22Rv1 (cell line): ENCODE data around the gene FIP1L1.
A peak's percentile ranks its signal among the peaks of the same experiment; 100 is the strongest.

Experiments
- ZFX ChIP-seq: fragments of 450-650 bp; IDR thresholded peaks from 2 replicates; pipeline ENCODE4 v1.6.1; 2017; ENCODE audit warnings: antibody characterized with exemption, borderline replicate concordance
- TF ChIP-seq, protein P1 (sequence below): fragments of 450-650 bp; IDR thresholded peaks from 2 replicates; pipeline ENCODE4 v1.5.1; 2017; ENCODE audit warnings: mild to moderate bottlenecking

DNA sequence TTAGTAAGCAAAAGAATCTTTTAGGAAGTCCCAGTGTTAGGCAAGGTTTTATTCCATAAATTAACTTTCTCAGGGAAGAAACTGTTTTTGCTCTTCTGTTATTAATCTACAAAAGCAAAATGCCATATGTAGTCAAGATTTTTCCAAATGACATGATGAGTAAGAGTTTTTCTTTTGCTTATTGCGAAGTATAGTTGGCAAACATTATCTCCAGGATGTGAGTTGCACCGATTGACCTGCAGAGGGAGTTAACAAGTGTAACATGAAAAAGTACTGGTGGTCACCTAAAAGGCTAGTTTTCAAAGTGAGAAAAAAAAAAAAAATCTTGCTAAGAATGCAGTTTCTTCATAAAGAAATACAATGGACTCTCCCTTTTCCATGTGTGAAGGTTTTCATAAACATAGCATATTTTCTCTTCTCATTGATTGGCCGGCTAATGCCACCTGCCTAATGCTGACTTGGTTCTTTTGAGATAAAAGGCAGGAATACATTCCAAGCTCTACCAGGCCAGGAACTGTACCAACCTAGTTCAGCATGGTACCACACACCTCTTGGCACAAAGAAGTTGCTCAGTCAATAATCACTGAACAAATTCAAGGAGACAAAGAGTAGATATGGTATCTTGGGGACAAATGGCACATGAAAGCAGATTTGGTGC lies 113.7 kb downstream of the FIP1L1 start:
- TF ChIP-seq, protein P1, sequence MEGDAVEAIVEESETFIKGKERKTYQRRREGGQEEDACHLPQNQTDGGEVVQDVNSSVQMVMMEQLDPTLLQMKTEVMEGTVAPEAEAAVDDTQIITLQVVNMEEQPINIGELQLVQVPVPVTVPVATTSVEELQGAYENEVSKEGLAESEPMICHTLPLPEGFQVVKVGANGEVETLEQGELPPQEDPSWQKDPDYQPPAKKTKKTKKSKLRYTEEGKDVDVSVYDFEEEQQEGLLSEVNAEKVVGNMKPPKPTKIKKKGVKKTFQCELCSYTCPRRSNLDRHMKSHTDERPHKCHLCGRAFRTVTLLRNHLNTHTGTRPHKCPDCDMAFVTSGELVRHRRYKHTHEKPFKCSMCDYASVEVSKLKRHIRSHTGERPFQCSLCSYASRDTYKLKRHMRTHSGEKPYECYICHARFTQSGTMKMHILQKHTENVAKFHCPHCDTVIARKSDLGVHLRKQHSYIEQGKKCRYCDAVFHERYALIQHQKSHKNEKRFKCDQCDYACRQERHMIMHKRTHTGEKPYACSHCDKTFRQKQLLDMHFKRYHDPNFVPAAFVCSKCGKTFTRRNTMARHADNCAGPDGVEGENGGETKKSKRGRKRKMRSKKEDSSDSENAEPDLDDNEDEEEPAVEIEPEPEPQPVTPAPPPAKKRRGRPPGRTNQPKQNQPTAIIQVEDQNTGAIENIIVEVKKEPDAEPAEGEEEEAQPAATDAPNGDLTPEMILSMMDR: peak; percentile 77
- no peak for TF ChIP-seq ZFX
